A549 treated with AZD9567 at 1 μM for 4 hours (cell line): ENCODE measurements around the gene CPEB2. TPM values are rescaled to one million over a fixed set of nuclear protein-coding genes. Genes with fewer than 3 reads are reported as not detected.

Source experiments
- total RNA-seq: library from RNA; stranded (reverse); fragments of 200-300 nt; extraction: Qiagen RNA extraction; gene quantifications from 5 replicates; pipeline ENCODE4 v1.2.3, GENCODE V29; 2022; ENCODE audit not compliant: insufficient read depth

The CPEB2 gene
- total RNA-seq: 6.5 to 17.2 TPM (median 7.8 TPM) in 5 replicates

GRCh38 chr4:15001869-15002658 lies at the start of gene CPEB2:
CPEB2 (plus strand) TSS chr4:15002481; CDS start chr4:15002674, 193 bp downstream.

